HepG2 (cell line): ENCODE data around the gene SLC29A2. TPM values are rescaled to one million over a fixed set of nuclear protein-coding genes. Genes with fewer than 3 reads are reported as not detected.

Experiments used
- ATAC-seq: fragments of 200-7000 bp; cut with Tn5 transposase; 3 replicates; pipeline ENCODE4 v1.9.1; 2020; ENCODE audit warnings: mild to moderate bottlenecking, moderate library complexity
- BruUV-seq: library from RNA; stranded (reverse); fragments of 400-500 nt; replicated peaks from 2 replicates; lab custom pipeline; 2021; lab: Mats Ljungman, UMichigan
- CTCF ChIA-PET: fragments of 300-600 bp; formaldehyde crosslinking; extraction: SDS; loops from one replicate; lab custom pipeline; 2021; ENCODE audit warnings: low total read pairs, inconsistent platforms, low intra/inter-chr PET ratio; lab: Yijun Ruan, JAX
- POLR2A ChIA-PET: fragments of 350-600 bp; sonication (Branson Sonifier 250); formaldehyde crosslinking; loops from one replicate; lab custom pipeline; 2020; ENCODE audit warnings: antibody characterized with exemption, inconsistent platforms; lab: Yijun Ruan, JAX
- DNase-seq: peaks from one replicate; pipeline ENCODE4 v3.0.0-alpha.2; 2015; ENCODE audit warnings: low spot score
- FAIRE-seq: peaks from 3 replicates; lab custom pipeline; 2011; peaks lifted over from hg19 to GRCh38; lab: Jason Lieb, UNC
- H2AFZ ChIP-seq: one replicate; pipeline ENCODE4 v1.6.1; 2011; ENCODE audit warnings: low read length, inconsistent platforms
- H3K27ac ChIP-seq: fragments of 300-600 bp; 3 replicates; pipeline ENCODE4 v1.8.0; 2011; ENCODE audit warnings: mixed run types, mild to moderate bottlenecking, mixed read lengths, low read length, inconsistent platforms; ENCODE audit not compliant: insufficient read depth; ENCODE audit errors: extremely low read length
- H3K27me3 ChIP-seq, 2 experiments: fragments of 200-600 bp in 1 of 2; 2 replicates in 1 of 2; 3 replicates in 1 of 2; pipeline versions ENCODE4 v1.6.0 to v1.8.0; 2011; ENCODE audit warnings: low read length in 2 of 2, mild to moderate bottlenecking in 2 of 2, moderate library complexity in 2 of 2, inconsistent platforms in 1 of 2; ENCODE audit not compliant: insufficient read depth in 2 of 2, control insufficient read depth in 1 of 2
- H3K36me3 ChIP-seq, 2 experiments: fragments of 200-600 bp in 1 of 2; replicated peaks in 1 of 2; 2 replicates in 1 of 2; 3 replicates in 1 of 2; pipeline versions ENCODE4 v1.5.1 to v1.8.0; 2011; ENCODE audit warnings: low read length in 2 of 2, inconsistent platforms in 1 of 2; ENCODE audit not compliant: insufficient read depth in 2 of 2, control insufficient read depth in 1 of 2
- H3K4me1 ChIP-seq: 2 replicates; pipeline ENCODE4 v1.5.1; 2012; ENCODE audit warnings: low read length, inconsistent platforms; ENCODE audit not compliant: insufficient read depth
- H3K4me2 ChIP-seq: 2 replicates; pipeline ENCODE4 v1.6.0; 2011; ENCODE audit warnings: low read depth, low read length, inconsistent platforms
- H3K4me3 ChIP-seq, 3 experiments: fragments of 200-600 bp in 1 of 3; sonication (generic), shearing (Covaris generic) in 1 of 3; replicated peaks in 1 of 3; 2 replicates each; pipeline ENCODE4 v1.5.1; 2011 to 2016; ENCODE audit warnings: low read length in 3 of 3, inconsistent platforms in 2 of 3, low read depth in 2 of 3, mild to moderate bottlenecking in 2 of 3, control low read depth in 1 of 3, mixed read lengths in 1 of 3; ENCODE audit not compliant: insufficient read depth in 1 of 3
- H3K79me2 ChIP-seq: one replicate; pipeline ENCODE4 v1.6.1; 2011; ENCODE audit warnings: low read length, inconsistent platforms; ENCODE audit not compliant: insufficient read depth
- H3K9ac ChIP-seq: 2 replicates; pipeline ENCODE4 v1.6.0; 2011; ENCODE audit warnings: mild to moderate bottlenecking, low read depth, low read length, inconsistent platforms; ENCODE audit not compliant: insufficient read depth
- H3K9me3 ChIP-seq: 2 replicates; pipeline ENCODE4 v1.5.1; 2012; ENCODE audit warnings: mild to moderate bottlenecking, low read length
- H4K20me1 ChIP-seq: 2 replicates; pipeline ENCODE4 v1.6.0; 2011; ENCODE audit warnings: inconsistent platforms, mild to moderate bottlenecking, low read length, moderate library complexity; ENCODE audit not compliant: insufficient read depth
- GPBP1L1 ChIP-seq: sonication (generic); formaldehyde crosslinking; IDR thresholded peaks from 2 replicates; pipeline ENCODE4 v1.5.0; 2020; ENCODE audit warnings: mild to moderate bottlenecking, missing genetic modification reagents
- HNRNPUL1 ChIP-seq: fragments of 200-400 bp; formaldehyde crosslinking; IDR thresholded peaks from 2 replicates; pipeline ENCODE4 v1.6.1; 2017; ENCODE audit warnings: low read depth, mild to moderate bottlenecking, low read length, moderate library complexity
- MYC ChIP-seq: sonication (generic); formaldehyde crosslinking; IDR thresholded peaks from 2 replicates; pipeline ENCODE4 v1.9.0; 2021; ENCODE audit warnings: missing genetic modification reagents, borderline replicate concordance
- SMAD1 ChIP-seq: sonication (generic); formaldehyde crosslinking; IDR thresholded peaks from 2 replicates; pipeline ENCODE4 v1.4.0; 2020; ENCODE audit warnings: missing genetic modification reagents, low read depth, mild to moderate bottlenecking, borderline replicate concordance
- TERF1 ChIP-seq: sonication (generic); formaldehyde crosslinking; IDR thresholded peaks from 2 replicates; pipeline ENCODE4 v1.8.0; 2022; ENCODE audit warnings: mild to moderate bottlenecking, missing genetic modification reagents, moderate library complexity
- ZNF331 ChIP-seq: sonication (generic); formaldehyde crosslinking; IDR thresholded peaks from 2 replicates; pipeline ENCODE4 v1.4.0; 2020; ENCODE audit warnings: missing genetic modification reagents
- ZNF501 ChIP-seq: sonication (generic); formaldehyde crosslinking; IDR thresholded peaks from 2 replicates; pipeline ENCODE4 v1.5.1; 2020; ENCODE audit warnings: mild to moderate bottlenecking, moderate library complexity, missing genetic modification reagents
- ZNF574 ChIP-seq: sonication (generic); formaldehyde crosslinking; IDR thresholded peaks from 2 replicates; pipeline ENCODE4 v1.4.0; 2020; ENCODE audit warnings: missing genetic modification reagents
- ZNF646 ChIP-seq: sonication (generic); formaldehyde crosslinking; IDR thresholded peaks from 2 replicates; pipeline ENCODE4 v1.9.0; 2021; ENCODE audit warnings: mild to moderate bottlenecking, missing genetic modification reagents
- WGBS: methylation state at CpG from one replicate; pipeline ENCODE4 v1.1.6; 2017; ENCODE audit warnings: low lambda C conversion rate; 5-methylcytosine and 5-hydroxymethylcytosine counted together
- in situ Hi-C: cut with HindIII; loops from 2 replicates; pipeline ENCODE4 v1.10.0; 2017; ENCODE audit warnings: low pct_unique_long_range_greater_than_20kb; ENCODE audit not compliant: extremely low pct_ligation_motif_present
- intact Hi-C: fragments of 100-400 bp; cut with micrococcal nuclease; formaldehyde crosslinking; loops from one replicate; pipeline ENCODE4 v1.10.0; 2022; ENCODE audit not compliant: unreplicated experiment
- polyA plus RNA-seq, 8 experiments: library from polyadenylated mRNA; depleted of rRNA in 3 of 8; stranded (reverse) in 7 of 8; unstranded in 1 of 8; fragments of >200 nt; fragmentation: Illumina TruSeq in 4 of 8; extraction: Trizol in 4 of 8; gene quantifications; 2 replicates each; pipeline versions ENCODE4 v1.2.1 to v1.2.3, GENCODE V29; 2011 to 2016; ENCODE audit warnings: low read depth in 4 of 8, missing spikeins in 1 of 8, mixed read lengths in 1 of 8; ENCODE audit not compliant: insufficient read depth in 1 of 8
- total RNA-seq, 5 experiments: library from RNA; depleted of rRNA; stranded (reverse); fragments of >200 nt; fragmentation: Illumina TruSeq; extraction: Trizol; gene quantifications; 2 replicates each; pipeline ENCODE4 v1.2.3, GENCODE V29; 2016; ENCODE audit warnings: low read depth in 1 of 5

Gene SLC29A2
- total and polyA plus RNA-seq, 2 of the 13 experiments (the other 11 are each of a cell fraction or from before 2014, with no cell fraction given): 0.63 to 0.66 TPM

GRCh38 chr11:66327171-66328030 lies 44.2 kb downstream of the SLC29A2 start:
- H3K9ac ChIP-seq: peak overlapping the region; percentile 53
- H3K9me3 ChIP-seq: no peaks in the 10 kb centered on the region
- H2AFZ ChIP-seq: no peak overlapping the region
- FAIRE-seq (no peak), ATAC-seq (peak; percentile 31), DNase-seq (no peak)
- no peaks in the 10 kb centered on the region for H4K20me1 ChIP-seq
- POLR2A ChIA-PET: interaction anchor here (1.0 to 1.8 kb wide), 4 partner anchors 9 to 39 kb away, joined by 7 to 40 read pairs (median 12); partner anchors contain the start of genes CD248, RIN1 and YIF1A
- no peaks in the 10 kb centered on the region for H3K36me3 ChIP-seq
- H3K27ac ChIP-seq: no peak overlapping the region
- BruUV-seq: no TSS peak
- in situ Hi-C loops (loop anchor here (5.0 kb wide), 1 partner anchor 35 kb away; the partner anchor contains the start of gene TMEM151A), intact Hi-C loops (loop anchor here (1.0 to 5.0 kb wide), 2 partner anchors 16 to 545 kb away; partner anchors contain the start of gene AP5B1)
- H3K27me3 ChIP-seq: peaks cover 0 to 21% of the 10 kb centered on the region in 2 experiments; a peak in 3 of 5 replicates
- 37% methylated on average over 9 of the region's 10 CpGs for WGBS
- peaks cover 64% of the 10 kb centered on the region for H3K4me1 ChIP-seq
- H3K4me2 ChIP-seq: peak overlapping the region; percentile 100
- H3K4me3 ChIP-seq: peak overlapping the region in 2 of 3 experiments; percentile 11 to 76; a peak in 3 of 6 replicates
- CTCF ChIA-PET: interaction anchor here (1.2 to 3.4 kb wide), 5 partner anchors 16 to 105 kb away, joined by 4 to 68 read pairs (median 7); no protein-coding TSS in a partner anchor
- H3K79me2 ChIP-seq: no peaks in the 10 kb centered on the region
- TF ChIP-seq ZNF646 (peak; percentile 91), TERF1 (no peak), HNRNPUL1 (no peak), ZNF574 (CRISPR knock-in tag) (no peak), ZNF331 (CRISPR knock-in tag) (no peak), GPBP1L1 (CRISPR knock-in tag) (no peak), MYC (no peak), SMAD1 (CRISPR knock-in tag) (no peak), ZNF501 (CRISPR knock-in tag) (0 out of 2 replicates have a peak, but pooled peaks have one; percentile 28)
